Right kidney (tissue), 1 donor: ENCODE results near the gene ISCU.
"Not testable (repeated sequence)": the region's sequence is repeated elsewhere in the genome, so short reads cannot be mapped to it uniquely, and the experiment has no call there.

Source experiments
- DNase-seq: peaks from one replicate; pipeline ENCODE4 v3.0.0-alpha.2; 2016

Gene ISCU

GRCh38 chr12:108589028-108589839, 26.8 kb downstream of the ISCU start:
- peak; percentile 58 for DNase-seq

- no peak for DNase-seq
Measured at GRCh38 chr12:108589840-108590229, 27.4 kb downstream of the ISCU start.

GRCh38 chr12:108590463-108590862, 28.1 kb downstream of the ISCU start:
- DNase-seq: not testable (repeated sequence)

GRCh38 chr12:108591267-108591980, 29.0 kb downstream of the ISCU start:
- DNase-seq: no peak

GRCh38 chr12:108592033-108592909, 29.9 kb downstream of the ISCU start:
- DNase-seq: no peak

GRCh38 chr12:108594323-108594903, 32.0 kb downstream of the ISCU start:
- DNase-seq: no peak

- no peak for DNase-seq
Measured at GRCh38 chr12:108594960-108595710, 32.7 kb downstream of the ISCU start.

GRCh38 chr12:108595711-108596647, 33.6 kb downstream of the ISCU start:
- no peak for DNase-seq

GRCh38 chr12:108596854-108597558, 34.6 kb downstream of the ISCU start:
- no peak for DNase-seq

- DNase-seq: peak; percentile 62
Measured at GRCh38 chr12:108597559-108598471, 35.4 kb downstream of the ISCU start, which contains the start of gene TMEM119. Gene TMEM119 (minus strand): TSS chr12:108598084. CDS start chr12:108592383, 5,701 bp downstream.

- DNase-seq: no peak
Measured at GRCh38 chr12:108598553-108599250, 36.3 kb downstream of the ISCU start.

GRCh38 chr12:108599541-108599940, 37.1 kb downstream of the ISCU start:
- DNase-seq: no peak

- no peak for DNase-seq
Measured at GRCh38 chr12:108599948-108600701, 37.7 kb downstream of the ISCU start.

- no peak for DNase-seq
Measured at GRCh38 chr12:108600702-108601007, 38.3 kb downstream of the ISCU start.

GRCh38 chr12:108602209-108602705, 39.9 kb downstream of the ISCU start:
- DNase-seq: no peak

GRCh38 chr12:108602976-108603704, 40.7 kb downstream of the ISCU start:
- no peak for DNase-seq
